DOHH2 (cell line): ENCODE results near the gene IL31.

Source experiments
- EZH2phosphoT487 ChIP-seq: fragments of 200-600 bp; sonication (generic); IDR thresholded peaks from 2 replicates; pipeline ENCODE4 v1.6.1; 2017; ENCODE audit warnings: borderline replicate concordance, mild to moderate bottlenecking, antibody characterized with exemption, low read length, moderate library complexity, mixed read lengths
- TF ChIP-seq, protein P1 (sequence below): fragments of 200-600 bp; sonication (generic); IDR thresholded peaks from one replicate; pipeline ENCODE4 v1.5.1; 2014; ENCODE audit warnings: antibody characterized with exemption, mild to moderate bottlenecking, low read depth, low read length; ENCODE audit not compliant: poor library complexity, severe bottlenecking

DNA sequence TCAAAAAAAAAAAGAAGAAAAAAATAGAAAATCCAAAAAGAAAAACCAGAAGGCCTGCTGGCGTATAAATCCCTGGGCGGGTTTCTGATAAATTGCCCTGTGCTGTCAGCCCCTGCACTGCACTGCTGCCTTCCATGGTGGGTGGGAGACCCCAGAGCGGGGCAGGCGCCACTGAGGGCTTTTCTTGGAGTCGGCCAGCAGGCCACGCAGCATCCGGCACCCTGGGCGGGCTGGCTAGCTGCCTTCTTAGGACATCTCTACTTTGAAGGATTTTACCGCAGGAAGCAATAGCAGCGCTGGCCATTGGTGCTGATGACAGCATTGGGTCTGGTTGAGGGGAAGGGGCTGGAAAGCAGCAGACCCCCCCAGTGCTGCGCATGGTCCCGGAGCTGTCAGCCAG lies 29.1 kb downstream of the IL31 start:
- TF ChIP-seq, protein P1, sequence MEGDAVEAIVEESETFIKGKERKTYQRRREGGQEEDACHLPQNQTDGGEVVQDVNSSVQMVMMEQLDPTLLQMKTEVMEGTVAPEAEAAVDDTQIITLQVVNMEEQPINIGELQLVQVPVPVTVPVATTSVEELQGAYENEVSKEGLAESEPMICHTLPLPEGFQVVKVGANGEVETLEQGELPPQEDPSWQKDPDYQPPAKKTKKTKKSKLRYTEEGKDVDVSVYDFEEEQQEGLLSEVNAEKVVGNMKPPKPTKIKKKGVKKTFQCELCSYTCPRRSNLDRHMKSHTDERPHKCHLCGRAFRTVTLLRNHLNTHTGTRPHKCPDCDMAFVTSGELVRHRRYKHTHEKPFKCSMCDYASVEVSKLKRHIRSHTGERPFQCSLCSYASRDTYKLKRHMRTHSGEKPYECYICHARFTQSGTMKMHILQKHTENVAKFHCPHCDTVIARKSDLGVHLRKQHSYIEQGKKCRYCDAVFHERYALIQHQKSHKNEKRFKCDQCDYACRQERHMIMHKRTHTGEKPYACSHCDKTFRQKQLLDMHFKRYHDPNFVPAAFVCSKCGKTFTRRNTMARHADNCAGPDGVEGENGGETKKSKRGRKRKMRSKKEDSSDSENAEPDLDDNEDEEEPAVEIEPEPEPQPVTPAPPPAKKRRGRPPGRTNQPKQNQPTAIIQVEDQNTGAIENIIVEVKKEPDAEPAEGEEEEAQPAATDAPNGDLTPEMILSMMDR, result no peak
- no peak for TF ChIP-seq EZH2phosphoT487
